GM19455 (cell line): ENCODE data around the gene RAB3GAP2.
"Not testable (repeated sequence)": the region's sequence is repeated elsewhere in the genome, so short reads cannot be mapped to it uniquely, and the experiment has no call there.

Source experiments
- ATAC-seq: cut with Tn5 transposase; IDR thresholded peaks from one replicate; pipeline ENCODE4 v1.9.1; 2021; ENCODE audit not compliant: unreplicated experiment

Gene RAB3GAP2, protein sequence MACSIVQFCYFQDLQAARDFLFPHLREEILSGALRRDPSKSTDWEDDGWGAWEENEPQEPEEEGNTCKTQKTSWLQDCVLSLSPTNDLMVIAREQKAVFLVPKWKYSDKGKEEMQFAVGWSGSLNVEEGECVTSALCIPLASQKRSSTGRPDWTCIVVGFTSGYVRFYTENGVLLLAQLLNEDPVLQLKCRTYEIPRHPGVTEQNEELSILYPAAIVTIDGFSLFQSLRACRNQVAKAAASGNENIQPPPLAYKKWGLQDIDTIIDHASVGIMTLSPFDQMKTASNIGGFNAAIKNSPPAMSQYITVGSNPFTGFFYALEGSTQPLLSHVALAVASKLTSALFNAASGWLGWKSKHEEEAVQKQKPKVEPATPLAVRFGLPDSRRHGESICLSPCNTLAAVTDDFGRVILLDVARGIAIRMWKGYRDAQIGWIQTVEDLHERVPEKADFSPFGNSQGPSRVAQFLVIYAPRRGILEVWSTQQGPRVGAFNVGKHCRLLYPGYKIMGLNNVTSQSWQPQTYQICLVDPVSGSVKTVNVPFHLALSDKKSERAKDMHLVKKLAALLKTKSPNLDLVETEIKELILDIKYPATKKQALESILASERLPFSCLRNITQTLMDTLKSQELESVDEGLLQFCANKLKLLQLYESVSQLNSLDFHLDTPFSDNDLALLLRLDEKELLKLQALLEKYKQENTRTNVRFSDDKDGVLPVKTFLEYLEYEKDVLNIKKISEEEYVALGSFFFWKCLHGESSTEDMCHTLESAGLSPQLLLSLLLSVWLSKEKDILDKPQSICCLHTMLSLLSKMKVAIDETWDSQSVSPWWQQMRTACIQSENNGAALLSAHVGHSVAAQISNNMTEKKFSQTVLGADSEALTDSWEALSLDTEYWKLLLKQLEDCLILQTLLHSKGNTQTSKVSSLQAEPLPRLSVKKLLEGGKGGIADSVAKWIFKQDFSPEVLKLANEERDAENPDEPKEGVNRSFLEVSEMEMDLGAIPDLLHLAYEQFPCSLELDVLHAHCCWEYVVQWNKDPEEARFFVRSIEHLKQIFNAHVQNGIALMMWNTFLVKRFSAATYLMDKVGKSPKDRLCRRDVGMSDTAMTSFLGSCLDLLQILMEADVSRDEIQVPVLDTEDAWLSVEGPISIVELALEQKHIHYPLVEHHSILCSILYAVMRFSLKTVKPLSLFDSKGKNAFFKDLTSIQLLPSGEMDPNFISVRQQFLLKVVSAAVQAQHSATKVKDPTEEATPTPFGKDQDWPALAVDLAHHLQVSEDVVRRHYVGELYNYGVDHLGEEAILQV (N-terminal part only)

GRCh38 chr1:220272047-220272840 is at the start of gene RAB3GAP2:
RAB3GAP2 (minus strand) TSS chr1:220272453; CDS start chr1:220272337, 116 bp downstream.
- ATAC-seq, result peak; percentile 95

- ATAC-seq, result no peak
Observed at GRCh38 chr1:220321758-220322157, 49.5 kb upstream of the RAB3GAP2 start.

- no peak for ATAC-seq
Observed at GRCh38 chr1:220320709-220321108, 48.5 kb upstream of the RAB3GAP2 start.

GRCh38 chr1:220318673-220319072 is 46.4 kb upstream of the RAB3GAP2 start:
- no peak for ATAC-seq

DNA sequence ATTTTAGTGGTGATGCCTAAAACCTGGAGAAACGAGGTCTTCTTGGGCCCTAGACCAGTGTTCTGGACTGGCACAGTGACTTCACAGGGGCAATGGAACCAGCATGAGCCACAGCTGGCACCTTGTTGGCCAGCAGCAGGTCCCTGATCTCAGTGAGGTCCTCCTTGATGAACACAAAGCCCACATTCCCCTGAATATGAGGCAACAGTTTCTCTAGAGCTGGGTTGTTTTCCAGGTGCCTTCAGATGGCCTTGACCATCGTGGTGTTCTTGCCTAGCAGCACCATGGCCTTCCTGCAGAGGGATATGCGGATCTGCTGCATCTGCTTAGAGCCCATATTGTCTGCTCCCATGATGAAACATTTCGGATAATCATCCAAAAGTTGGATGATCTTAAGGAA is 44.9 kb upstream of the RAB3GAP2 start:
- no peak for ATAC-seq

- no peak for ATAC-seq
Observed at GRCh38 chr1:220316305-220316704, 44.1 kb upstream of the RAB3GAP2 start.

DNA sequence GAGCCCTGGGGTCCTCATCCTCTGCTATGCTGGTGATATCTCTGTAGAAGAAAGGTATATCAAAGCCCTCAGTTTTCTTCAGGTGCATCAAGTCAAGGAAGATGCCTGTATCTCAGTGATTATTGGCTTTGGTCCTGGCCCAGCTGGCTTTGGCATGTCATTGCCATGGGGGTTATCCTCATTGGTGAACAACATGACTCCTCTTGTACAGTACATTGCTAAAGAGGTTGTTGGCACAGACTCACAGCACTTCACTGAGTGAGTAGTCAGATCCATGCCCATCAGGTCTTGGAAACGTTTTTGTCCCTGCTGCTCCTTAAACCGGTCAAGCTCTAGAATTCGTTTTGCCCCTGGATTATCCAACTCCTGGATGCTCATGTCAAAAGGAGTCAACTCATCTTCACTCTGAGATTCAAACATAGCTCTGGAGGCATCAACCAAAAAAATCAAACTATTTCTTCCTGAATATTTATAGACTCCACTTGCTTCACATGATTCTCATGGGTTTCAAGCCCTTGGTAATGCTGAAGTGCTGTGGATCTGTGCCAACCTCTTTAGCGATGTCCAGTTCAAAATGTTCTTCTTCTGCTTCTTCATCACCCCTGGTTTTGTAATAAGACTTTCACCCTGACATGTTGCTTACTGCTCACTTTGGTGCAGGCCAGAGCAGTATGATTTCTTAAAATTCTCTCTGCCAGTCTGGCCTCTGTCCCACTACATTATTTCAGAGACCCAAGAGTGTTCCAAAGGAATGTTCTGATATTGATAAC is 43.0 kb upstream of the RAB3GAP2 start:
- no peak for ATAC-seq

- no peak for ATAC-seq
Observed at GRCh38 chr1:220313576-220313975, 41.3 kb upstream of the RAB3GAP2 start.

GRCh38 chr1:220310147-220310546 is 37.9 kb upstream of the RAB3GAP2 start:
- not testable (repeated sequence) for ATAC-seq

DNA sequence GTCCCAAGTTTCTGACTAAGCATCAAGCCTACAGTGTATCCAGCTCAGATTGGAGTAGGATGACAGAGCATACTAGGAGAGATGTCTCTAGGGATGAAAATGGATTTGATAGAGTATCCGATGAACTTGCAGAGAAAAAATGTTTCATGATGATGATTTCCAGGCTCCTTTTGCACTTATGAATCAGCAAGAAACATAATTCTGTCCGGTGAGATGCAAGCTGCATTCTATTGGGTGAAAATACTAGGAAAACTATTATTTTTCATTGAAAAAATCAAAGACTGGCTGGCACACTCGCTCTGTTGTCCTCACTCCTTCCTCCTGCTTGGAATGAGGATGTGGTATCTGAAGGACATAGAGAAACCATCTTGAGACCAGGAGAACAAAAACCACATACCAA is 35.4 kb upstream of the RAB3GAP2 start:
- no peak for ATAC-seq

GRCh38 chr1:220306339-220306738 is 34.1 kb upstream of the RAB3GAP2 start:
- no peak for ATAC-seq

- no peak for ATAC-seq
Observed at GRCh38 chr1:220303871-220304270, 31.6 kb upstream of the RAB3GAP2 start.

DNA sequence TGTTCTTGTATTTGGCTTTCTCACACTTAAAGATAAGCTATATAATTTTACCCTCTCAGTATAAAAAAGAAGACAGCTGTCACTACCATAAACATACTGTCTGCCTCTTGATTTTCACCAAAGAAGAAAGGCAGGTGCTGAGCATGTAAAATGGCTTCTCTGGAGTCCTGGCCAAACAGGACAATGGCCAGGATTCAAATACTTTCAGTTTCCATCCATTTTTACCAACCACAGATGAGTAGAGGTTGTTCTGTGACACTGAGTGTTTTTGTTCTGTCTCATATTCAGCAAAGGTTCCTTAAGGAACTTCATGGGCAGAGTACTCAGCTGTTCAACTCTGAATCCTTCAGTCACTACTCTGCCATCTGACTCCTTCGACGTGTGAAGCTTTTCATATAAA is 29.4 kb upstream of the RAB3GAP2 start:
- no peak for ATAC-seq

DNA sequence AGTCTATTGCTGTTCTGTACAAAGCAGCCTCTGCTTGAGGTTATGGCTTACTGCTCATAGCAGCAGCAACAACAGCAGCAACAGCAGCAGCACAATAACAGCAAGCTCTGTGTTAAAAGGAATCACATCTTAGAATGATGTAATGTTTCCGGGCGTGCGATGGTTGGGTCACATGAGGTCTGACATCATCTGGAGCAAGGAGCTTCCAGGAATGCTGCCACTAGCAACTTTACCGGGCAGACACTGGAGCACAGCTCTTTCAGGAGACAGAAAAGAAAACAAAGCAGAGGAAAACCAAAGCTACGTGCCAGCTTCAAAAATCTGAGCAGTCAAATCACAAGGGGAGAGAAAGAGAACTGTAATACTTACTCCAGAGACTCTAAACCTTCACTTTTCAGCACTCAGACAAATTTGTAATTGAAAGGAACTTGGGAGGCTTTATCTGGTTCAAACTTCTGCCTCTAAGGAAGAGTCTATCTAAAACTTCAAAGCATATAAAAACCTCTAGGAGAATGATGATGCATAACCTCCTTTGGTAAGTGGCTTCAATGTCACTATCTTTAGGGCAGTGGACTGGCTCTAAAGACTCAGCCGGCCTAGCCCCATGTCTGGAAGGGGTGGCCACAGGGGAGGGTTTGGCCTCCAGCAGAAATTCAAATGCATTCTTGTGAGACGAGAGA is 28.3 kb upstream of the RAB3GAP2 start:
- ATAC-seq, result no peak

DNA sequence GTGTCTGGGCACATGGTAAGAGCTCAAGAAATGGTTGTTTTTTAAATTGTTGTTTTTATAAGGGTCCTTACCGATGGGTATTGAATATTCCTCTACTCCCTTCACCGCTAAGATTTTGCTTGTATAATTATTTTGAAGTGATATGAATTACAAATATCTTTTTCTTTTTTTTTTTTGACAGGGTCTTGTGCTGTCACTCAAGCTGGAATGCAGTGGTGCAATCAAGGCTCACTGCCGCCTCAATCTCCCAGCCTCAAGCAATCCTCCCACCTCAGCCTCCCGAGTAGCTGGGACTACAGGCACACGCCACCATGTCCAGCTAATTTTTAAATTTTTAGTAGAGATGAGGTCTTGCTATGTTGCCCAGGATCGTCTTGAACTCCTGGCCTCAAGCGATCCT is 27.1 kb upstream of the RAB3GAP2 start:
- no peak for ATAC-seq

DNA sequence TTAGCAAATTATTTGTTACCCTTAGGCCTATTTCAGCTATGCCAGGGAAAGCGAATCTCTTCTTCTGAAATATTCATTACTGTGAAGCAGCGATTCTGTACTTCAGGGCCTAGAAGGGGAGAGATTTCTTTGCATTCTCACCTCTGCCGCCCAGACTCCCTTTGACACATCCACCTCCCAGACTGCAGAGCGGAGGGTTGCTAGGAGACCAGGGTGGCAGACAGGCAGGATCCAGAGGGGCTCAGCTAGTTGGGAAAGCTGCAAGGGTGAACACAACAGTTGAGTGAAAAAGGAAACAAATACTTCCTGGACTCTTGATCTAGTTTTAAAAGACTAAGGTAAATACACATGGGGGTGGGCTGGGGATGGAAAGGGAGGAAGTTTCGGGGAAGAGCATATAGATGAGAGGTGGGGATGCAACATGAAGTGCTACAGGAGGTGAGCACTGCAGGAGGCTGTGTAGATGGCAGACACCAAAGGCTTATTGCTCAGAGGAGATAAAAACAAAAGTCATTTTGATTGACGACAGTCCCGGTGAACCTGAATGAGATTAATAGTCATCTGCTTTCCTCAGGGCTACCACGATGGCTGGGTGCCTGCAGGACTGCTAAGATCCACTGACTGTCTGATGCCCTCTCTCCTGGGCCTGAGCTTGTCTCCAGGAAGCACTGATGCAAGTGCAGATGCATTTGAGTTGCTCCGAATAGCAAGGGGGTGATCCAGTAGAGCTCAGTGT is 26.4 kb upstream of the RAB3GAP2 start:
- no peak for ATAC-seq

DNA sequence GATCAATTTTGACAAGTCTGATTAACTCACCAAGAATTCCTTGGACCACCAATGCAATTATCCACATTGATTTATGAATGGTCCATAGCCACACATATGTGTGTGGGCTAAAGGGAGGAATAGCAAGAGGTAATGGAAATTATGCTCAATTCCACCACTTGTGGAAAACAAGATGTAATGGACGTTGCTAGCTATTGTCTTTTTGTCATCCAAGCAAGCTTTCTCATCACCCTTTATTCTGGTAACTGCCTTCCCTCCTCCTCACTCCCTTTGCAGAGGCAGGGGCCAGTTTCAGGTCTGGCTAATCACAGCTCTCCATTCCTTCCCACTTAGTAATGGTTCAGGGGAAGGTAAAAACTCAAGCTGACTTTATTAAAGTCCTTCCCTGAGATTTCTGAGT is 24.7 kb upstream of the RAB3GAP2 start:
- no peak for ATAC-seq

DNA sequence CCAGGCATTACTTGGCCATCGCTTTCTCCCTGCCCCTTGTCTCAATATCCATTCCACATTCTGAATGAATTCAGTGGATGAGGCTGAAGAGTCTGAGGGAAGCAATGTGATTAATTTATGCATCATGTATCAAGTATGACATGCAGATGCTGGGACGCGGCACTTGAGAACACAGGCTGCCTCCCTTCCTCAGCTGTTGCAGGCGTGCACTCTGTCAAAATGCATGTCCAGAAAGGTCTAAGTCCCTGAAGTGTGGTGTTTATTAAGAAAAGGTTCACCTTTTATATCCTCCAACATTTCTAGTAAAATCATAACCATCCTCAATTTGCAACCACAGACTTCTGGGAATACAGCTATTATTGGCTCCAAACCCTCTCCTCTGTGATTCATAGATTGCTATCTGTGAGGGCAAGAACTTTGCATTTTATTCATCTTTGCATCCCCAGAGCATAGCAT is 22.6 kb upstream of the RAB3GAP2 start:
- ATAC-seq, result no peak
